SK-N-SH (cell line): ENCODE measurements around the gene TUBGCP2. TPM values are rescaled to one million over a fixed set of nuclear protein-coding genes. Genes with fewer than 3 reads are reported as not detected.

Experiments used
- CTCF ChIA-PET: fragments of 300-600, 350-600 bp; formaldehyde crosslinking; extraction: SDS; loops from one replicate; lab custom pipeline; 2021; lab: Yijun Ruan, JAX
- POLR2A ChIA-PET: fragments of 350-600 bp; sonication (Branson Sonifier 250); formaldehyde crosslinking; extraction: SDS; loops from one replicate; lab custom pipeline; 2020; ENCODE audit warnings: antibody characterized with exemption, inconsistent platforms; lab: Yijun Ruan, JAX
- DNase-seq: peaks from one replicate; pipeline ENCODE4 v3.0.0; 2012
- H2AFZ ChIP-seq: fragments of 200-600 bp; sonication (generic); 2 replicates; pipeline ENCODE4 v1.8.1; 2016; ENCODE audit warnings: antibody characterized with exemption, mild to moderate bottlenecking, low read depth
- H3F3A ChIP-seq: fragments of 200-600 bp; sonication (generic); replicated peaks from 2 replicates; pipeline ENCODE3; 2016; ENCODE audit warnings: antibody characterized with exemption, mild to moderate bottlenecking; ENCODE audit not compliant: insufficient read depth
- H3K27ac ChIP-seq, 2 experiments: fragments of 200-500 bp in 1 of 2; fragments of 200-600 bp in 1 of 2; sonication (Bioruptor generic) in 1 of 2; sonication (generic), shearing (Covaris generic) in 1 of 2; 2 replicates each; pipeline versions ENCODE4 v1.5.1 to v1.6.1; 2014 to 2016; ENCODE audit warnings: low read depth in 2 of 2, inconsistent platforms in 1 of 2, low read length in 1 of 2, mild to moderate bottlenecking in 1 of 2, mixed read lengths in 1 of 2
- H3K27me3 ChIP-seq: fragments of 200-600 bp; sonication (generic), shearing (Covaris generic); 2 replicates; pipeline ENCODE4 v1.6.1; 2016; ENCODE audit warnings: mixed run types; ENCODE audit not compliant: insufficient read depth
- H3K36me3 ChIP-seq, 2 experiments: fragments of 200-500 bp in 1 of 2; fragments of 200-600 bp in 1 of 2; sonication (Bioruptor generic) in 1 of 2; sonication (generic) in 1 of 2; replicated peaks in 1 of 2; 2 replicates each; pipeline versions ENCODE3 to v1.5.1; 2014 to 2016; ENCODE audit warnings: low read length in 1 of 2, mild to moderate bottlenecking in 1 of 2; ENCODE audit not compliant: insufficient read depth in 2 of 2, control insufficient read depth in 1 of 2
- H3K4me1 ChIP-seq, 2 experiments: fragments of 200-500 bp in 1 of 2; fragments of 200-600 bp in 1 of 2; sonication (Bioruptor generic) in 1 of 2; sonication (generic), shearing (Covaris generic) in 1 of 2; 2 replicates each; pipeline versions ENCODE4 v1.5.1 to v1.6.1; 2014 to 2016; ENCODE audit warnings: low read depth in 1 of 2, low read length in 1 of 2, mixed run types in 1 of 2; ENCODE audit not compliant: insufficient read depth in 2 of 2, control insufficient read depth in 1 of 2
- H3K4me2 ChIP-seq: fragments of 200-600 bp; sonication (generic), shearing (Covaris generic); 2 replicates; pipeline ENCODE4 v1.6.1; 2017; ENCODE audit warnings: mixed run types
- H3K4me3 ChIP-seq, 2 experiments: fragments of 200-500 bp in 1 of 2; fragments of 200-600 bp in 1 of 2; sonication (Bioruptor generic) in 1 of 2; sonication (generic), shearing (Covaris generic) in 1 of 2; 2 replicates each; pipeline versions ENCODE4 v1.5.1 to v1.8.1; 2014 to 2016; ENCODE audit warnings: low read depth in 2 of 2, inconsistent platforms in 1 of 2, low read length in 1 of 2, mild to moderate bottlenecking in 1 of 2, mixed read lengths in 1 of 2, moderate library complexity in 1 of 2
- H3K79me2 ChIP-seq: fragments of 200-600 bp; sonication (generic); 2 replicates; pipeline ENCODE4 v1.8.1; 2017; ENCODE audit warnings: mild to moderate bottlenecking; ENCODE audit not compliant: insufficient read depth
- H3K9ac ChIP-seq: fragments of 200-600 bp; sonication (generic); 2 replicates; pipeline ENCODE4 v1.6.1; 2017; ENCODE audit warnings: mixed run types
- H3K9me2 ChIP-seq: fragments of 200-600 bp; sonication (generic); 2 replicates; pipeline ENCODE4 v1.6.1; 2017; ENCODE audit warnings: mixed run types
- H3K9me3 ChIP-seq: fragments of 200-600 bp; sonication (generic); 2 replicates; pipeline ENCODE4 v1.6.1; 2017; ENCODE audit warnings: mixed run types, mild to moderate bottlenecking, moderate library complexity
- H4K20me1 ChIP-seq: fragments of 200-600 bp; sonication (generic); 2 replicates; pipeline ENCODE4 v1.6.1; 2017; ENCODE audit warnings: mild to moderate bottlenecking, mixed run types; ENCODE audit not compliant: insufficient read depth
- CHD2 ChIP-seq: fragments of 150-350 bp; IDR thresholded peaks from 2 replicates; pipeline ENCODE4 v1.6.1; 2018; ENCODE audit warnings: low read length; ENCODE audit not compliant: partially characterized antibody
- EP300 ChIP-seq, 2 experiments: IDR thresholded peaks; 2 replicates each; pipeline versions ENCODE4 v1.4.0 to v1.6.1; 2012; ENCODE audit warnings: borderline replicate concordance in 1 of 2, low read depth in 1 of 2, low read length in 1 of 2
- EZH2phosphoT487 ChIP-seq: fragments of 200-600 bp; sonication (generic); IDR thresholded peaks from 2 replicates; pipeline ENCODE4 v1.6.1; 2017; ENCODE audit warnings: low read depth, mixed run types, mild to moderate bottlenecking, antibody characterized with exemption, moderate library complexity, borderline replicate concordance
- FOSL2 ChIP-seq: IDR thresholded peaks from 2 replicates; pipeline ENCODE4 v1.4.0; 2012; ENCODE audit warnings: low read depth, mild to moderate bottlenecking, moderate library complexity, borderline replicate concordance
- FOXM1 ChIP-seq: IDR thresholded peaks from 2 replicates; pipeline ENCODE4 v1.4.0; 2012; ENCODE audit warnings: low read depth, mild to moderate bottlenecking
- GATA2 ChIP-seq: sonication (generic); formaldehyde crosslinking; IDR thresholded peaks from 2 replicates; pipeline ENCODE4 v1.5.0; 2020; ENCODE audit warnings: mild to moderate bottlenecking, missing genetic modification reagents
- JUND ChIP-seq: IDR thresholded peaks from 2 replicates; pipeline ENCODE4 v1.4.0; 2012
- MEF2A ChIP-seq: IDR thresholded peaks from 2 replicates; pipeline ENCODE4 v1.4.0; 2012; ENCODE audit warnings: low read depth, borderline replicate concordance
- MXI1 ChIP-seq: IDR thresholded peaks from 2 replicates; pipeline ENCODE4 v1.6.1; 2012; ENCODE audit warnings: mild to moderate bottlenecking, low read depth, low read length, improper control_type of control experiment
- POLR2AphosphoS5 ChIP-seq: IDR thresholded peaks from 2 replicates; pipeline ENCODE4 v1.6.1; 2012; ENCODE audit warnings: low read depth, low read length
- RAD21 ChIP-seq: IDR thresholded peaks from 2 replicates; pipeline ENCODE4 v1.6.1; 2012; ENCODE audit warnings: mild to moderate bottlenecking, low read length
- REST ChIP-seq: IDR thresholded peaks from 2 replicates; pipeline ENCODE4 v1.6.1; 2012; ENCODE audit warnings: mild to moderate bottlenecking, low read depth, low read length, moderate library complexity
- RFX5 ChIP-seq: IDR thresholded peaks from 2 replicates; pipeline ENCODE4 v1.6.1; 2012; ENCODE audit warnings: mild to moderate bottlenecking, improper control_type of control experiment, low read length
- RXRA ChIP-seq: IDR thresholded peaks from 2 replicates; pipeline ENCODE4 v1.4.0; 2012; ENCODE audit warnings: low read depth, mild to moderate bottlenecking, borderline replicate concordance
- SMC3 ChIP-seq: IDR thresholded peaks from 2 replicates; pipeline ENCODE4 v1.6.1; 2012; ENCODE audit warnings: low read depth, low read length, improper control_type of control experiment
- TCF12 ChIP-seq: IDR thresholded peaks from 2 replicates; pipeline ENCODE4 v1.4.0; 2012
- ZBTB33 ChIP-seq: IDR thresholded peaks from 2 replicates; pipeline ENCODE4 v1.4.0; 2012; ENCODE audit warnings: low read depth, borderline replicate concordance
- WGBS: methylation state at CpG from one replicate; pipeline ENCODE4 v1.1.6; 2017; ENCODE audit warnings: low lambda C conversion rate; 5-methylcytosine and 5-hydroxymethylcytosine counted together
- polyA plus RNA-seq, 3 experiments: library from polyadenylated mRNA; depleted of rRNA; stranded (reverse); fragments of >200 nt; gene quantifications; 2 replicates each; pipeline ENCODE4 v1.2.3, GENCODE V29; 2012
- TF ChIP-seq, protein P1 (sequence below): IDR thresholded peaks from 2 replicates; pipeline ENCODE4 v1.4.0; 2012; ENCODE audit warnings: low read depth
- TF ChIP-seq, protein P2 (sequence below): fragments of 150-350 bp; IDR thresholded peaks from 2 replicates; pipeline ENCODE4 v1.6.1; 2017; ENCODE audit warnings: antibody characterized with exemption, low read length, low read depth, borderline replicate concordance
- TF ChIP-seq, protein P3 (sequence below): fragments of 150-350 bp; IDR thresholded peaks from 2 replicates; pipeline ENCODE4 v1.6.1; 2016; ENCODE audit warnings: mild to moderate bottlenecking, low read depth, low read length
- TF ChIP-seq, protein P4 (sequence below): IDR thresholded peaks from 2 replicates; pipeline ENCODE4 v1.4.0; 2012; ENCODE audit warnings: low read depth, borderline replicate concordance

The TUBGCP2 gene
- polyA plus RNA-seq, 1 of the 3 experiments (the other 2 are of a cell fraction) = 49.1 TPM

DNA sequence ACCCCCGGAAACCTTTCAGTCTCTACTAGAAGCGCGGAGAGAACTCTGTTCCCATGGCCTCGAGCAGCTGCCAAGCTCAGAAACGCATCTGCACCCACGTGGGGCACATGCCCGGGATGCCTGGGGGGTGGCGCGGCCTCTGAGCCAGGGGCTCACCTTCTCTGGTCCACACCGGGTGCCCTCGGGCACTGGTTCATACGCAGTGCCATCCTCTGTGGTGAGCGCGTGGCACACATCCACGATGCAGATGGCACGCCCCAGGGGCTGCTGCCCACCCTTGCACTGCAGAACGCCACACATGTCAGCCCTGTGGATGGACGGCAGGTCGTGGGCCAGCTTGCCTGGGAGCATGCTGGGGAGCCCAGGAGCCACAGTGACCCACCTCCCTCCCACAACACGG, 38.5 kb downstream of the TUBGCP2 start (continued):
- TF ChIP-seq, protein P1, sequence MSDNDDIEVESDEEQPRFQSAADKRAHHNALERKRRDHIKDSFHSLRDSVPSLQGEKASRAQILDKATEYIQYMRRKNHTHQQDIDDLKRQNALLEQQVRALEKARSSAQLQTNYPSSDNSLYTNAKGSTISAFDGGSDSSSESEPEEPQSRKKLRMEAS = no peak
- TF ChIP-seq FOSL2 (no peak), EZH2phosphoT487 (no peak), FOXM1 (no peak), EP300 (IDR thresholded peaks at IDR 0.05; ENCODE audit: borderline replicate concordance in 1 of 2, low read depth in 1 of 2, low read length in 1 of 2) (no peak), MEF2A (no peak), SMC3 (no peak), JUND (no peak)

GRCh38 chr10:133269367-133269766, 39.3 kb downstream of the TUBGCP2 start:
- no peaks in the 10 kb centered on the region for H3K9me2 ChIP-seq
- H3K79me2 ChIP-seq = no peaks in the 10 kb centered on the region
- TF ChIP-seq ZBTB33 (no peak), POLR2AphosphoS5 (no peak), SMC3 (no peak), RXRA (no peak), EZH2phosphoT487 (no peak), FOXM1 (no peak), RFX5 (no peak), MXI1 (no peak), RAD21 (no peak), REST (no peak), TCF12 (no peak), EP300 (IDR thresholded peaks at IDR 0.05; ENCODE audit: borderline replicate concordance in 1 of 2, low read depth in 1 of 2, low read length in 1 of 2) (no peak), GATA2 (CRISPR knock-in tag) (no peak), CHD2 (no peak), JUND (no peak)
- TF ChIP-seq, protein P2, sequence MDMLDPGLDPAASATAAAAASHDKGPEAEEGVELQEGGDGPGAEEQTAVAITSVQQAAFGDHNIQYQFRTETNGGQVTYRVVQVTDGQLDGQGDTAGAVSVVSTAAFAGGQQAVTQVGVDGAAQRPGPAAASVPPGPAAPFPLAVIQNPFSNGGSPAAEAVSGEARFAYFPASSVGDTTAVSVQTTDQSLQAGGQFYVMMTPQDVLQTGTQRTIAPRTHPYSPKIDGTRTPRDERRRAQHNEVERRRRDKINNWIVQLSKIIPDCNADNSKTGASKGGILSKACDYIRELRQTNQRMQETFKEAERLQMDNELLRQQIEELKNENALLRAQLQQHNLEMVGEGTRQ = no peak
- TF ChIP-seq, protein P3, sequence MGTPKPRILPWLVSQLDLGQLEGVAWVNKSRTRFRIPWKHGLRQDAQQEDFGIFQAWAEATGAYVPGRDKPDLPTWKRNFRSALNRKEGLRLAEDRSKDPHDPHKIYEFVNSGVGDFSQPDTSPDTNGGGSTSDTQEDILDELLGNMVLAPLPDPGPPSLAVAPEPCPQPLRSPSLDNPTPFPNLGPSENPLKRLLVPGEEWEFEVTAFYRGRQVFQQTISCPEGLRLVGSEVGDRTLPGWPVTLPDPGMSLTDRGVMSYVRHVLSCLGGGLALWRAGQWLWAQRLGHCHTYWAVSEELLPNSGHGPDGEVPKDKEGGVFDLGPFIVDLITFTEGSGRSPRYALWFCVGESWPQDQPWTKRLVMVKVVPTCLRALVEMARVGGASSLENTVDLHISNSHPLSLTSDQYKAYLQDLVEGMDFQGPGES = no peak
- TF ChIP-seq, protein P1 = no peak
- TF ChIP-seq, protein P4, sequence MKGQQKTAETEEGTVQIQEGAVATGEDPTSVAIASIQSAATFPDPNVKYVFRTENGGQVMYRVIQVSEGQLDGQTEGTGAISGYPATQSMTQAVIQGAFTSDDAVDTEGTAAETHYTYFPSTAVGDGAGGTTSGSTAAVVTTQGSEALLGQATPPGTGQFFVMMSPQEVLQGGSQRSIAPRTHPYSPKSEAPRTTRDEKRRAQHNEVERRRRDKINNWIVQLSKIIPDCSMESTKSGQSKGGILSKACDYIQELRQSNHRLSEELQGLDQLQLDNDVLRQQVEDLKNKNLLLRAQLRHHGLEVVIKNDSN = no peak
- no peak overlapping the region for H3K27ac ChIP-seq
- H3K27me3 ChIP-seq = no peaks in the 10 kb centered on the region
- no peaks in the 10 kb centered on the region for H3F3A ChIP-seq
- CTCF ChIA-PET = no interaction called here
- no peak overlapping the region for H2AFZ ChIP-seq
- no peak overlapping the region for H3K4me2 ChIP-seq
- no peaks in the 10 kb centered on the region for H3K9me3 ChIP-seq
- POLR2A ChIA-PET = no interaction called here
- H4K20me1 ChIP-seq = no peaks in the 10 kb centered on the region
- H3K36me3 ChIP-seq = no peaks in the 10 kb centered on the region
- WGBS = 78% methylated on average over 15 of the region's 26 CpGs
- no peak for DNase-seq
- H3K9ac ChIP-seq = no peak overlapping the region
- no peak overlapping the region for H3K4me3 ChIP-seq
- H3K4me1 ChIP-seq = no peaks in the 10 kb centered on the region
